ENCODE measurements around the gene SPACA7. TPM values are rescaled to one million over a fixed set of nuclear protein-coding genes. Genes with fewer than 3 reads are reported as not detected.

Gene SPACA7
- total RNA-seq, 1 experiment from 2014 or later, result not detected

DNA sequence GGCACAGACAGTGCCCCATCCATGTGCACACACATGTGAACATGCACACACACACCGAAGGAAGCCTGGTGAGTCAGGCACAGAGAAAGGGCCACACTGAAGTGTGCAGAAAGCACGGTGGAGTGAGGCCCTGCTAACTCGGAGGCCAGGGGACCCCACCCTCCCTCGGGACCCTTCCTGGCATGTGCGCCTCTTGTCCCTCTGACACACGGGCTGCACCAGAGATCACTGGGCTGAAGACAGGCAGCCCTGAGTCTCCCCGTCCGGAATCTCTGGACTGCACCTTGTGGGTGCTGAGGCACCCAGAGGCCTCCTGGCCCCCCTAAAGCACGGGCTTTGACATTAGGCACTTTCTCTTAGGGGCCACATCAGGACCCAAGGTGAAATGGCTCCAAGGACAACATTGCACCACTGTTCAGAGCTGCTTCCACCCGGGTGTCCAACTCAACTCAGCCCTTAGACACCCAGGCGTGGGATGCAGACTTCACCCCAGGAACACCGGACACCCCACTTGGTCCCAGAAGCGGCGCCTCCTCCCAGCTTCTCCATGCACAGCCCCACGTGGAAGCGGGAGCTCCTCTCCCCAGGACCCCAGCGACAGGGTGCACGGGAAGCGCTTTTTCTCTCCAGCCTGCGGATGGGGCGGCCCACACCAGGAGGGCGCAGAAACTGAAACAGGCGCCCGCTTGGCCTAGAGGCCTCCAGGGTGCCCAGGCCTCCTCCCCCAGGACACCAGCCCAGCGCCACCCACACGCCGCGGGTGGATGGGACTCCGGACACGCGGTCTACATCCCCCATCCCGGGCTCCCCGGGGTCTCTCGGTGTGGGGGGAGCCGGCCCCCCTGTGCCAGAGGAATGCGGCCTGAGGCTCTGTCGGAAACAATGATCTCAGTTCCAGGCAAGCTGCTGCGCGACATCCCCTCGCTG lies 90.2 kb downstream of the SPACA7 start:
- Histone ChIP-seq H3F3A (ENCODE audit: low read length, unreplicated experiment) (no peaks in the 10 kb centered on the region), H3K79me2 (ENCODE audit: low read length) (no peaks in the 10 kb centered on the region), H3K27me3 (ENCODE audit: low read length) (no peaks in the 10 kb centered on the region), H3K4me3 (ENCODE audit: low read length) (no peak overlapping the region), H3K9me2 (replicated peaks; ENCODE audit: low read length) (no peaks in the 10 kb centered on the region), H3K9ac (ENCODE audit: low read length) (no peak overlapping the region), H3K27ac (ENCODE audit: low read length) (no peak overlapping the region), H2AFZ (ENCODE audit: low read length) (no peak overlapping the region), H4K20me1 (ENCODE audit: low read length) (no peaks in the 10 kb centered on the region), H3K36me3 (ENCODE audit: low read depth, low read length) (no peaks in the 10 kb centered on the region), H3K4me1 (ENCODE audit: insufficient read depth, low read length) (no peaks in the 10 kb centered on the region), H3K4me2 (ENCODE audit: low read length) (no peak overlapping the region), H3K9me3 (ENCODE audit: low read length) (no peaks in the 10 kb centered on the region)
- ChIA-PET CTCF (no interaction called here), POLR2A (ENCODE audit: unreplicated experiment) (no interaction called here)
- no TSS peak for BruUV-seq (replicated peaks)
- ATAC-seq, result no peak
- intact Hi-C loops (cut with micrococcal nuclease), result no loop called here
- TF ChIP-seq EZH2 (IDR thresholded peaks at IDR 0.05; ENCODE audit: low read length, unreplicated experiment), result no peak
- TF ChIP-seq EZH2phosphoT487 (IDR thresholded peaks at IDR 0.05; ENCODE audit: borderline replicate concordance, low read length), result no peak
- TF ChIP-seq, protein P1, sequence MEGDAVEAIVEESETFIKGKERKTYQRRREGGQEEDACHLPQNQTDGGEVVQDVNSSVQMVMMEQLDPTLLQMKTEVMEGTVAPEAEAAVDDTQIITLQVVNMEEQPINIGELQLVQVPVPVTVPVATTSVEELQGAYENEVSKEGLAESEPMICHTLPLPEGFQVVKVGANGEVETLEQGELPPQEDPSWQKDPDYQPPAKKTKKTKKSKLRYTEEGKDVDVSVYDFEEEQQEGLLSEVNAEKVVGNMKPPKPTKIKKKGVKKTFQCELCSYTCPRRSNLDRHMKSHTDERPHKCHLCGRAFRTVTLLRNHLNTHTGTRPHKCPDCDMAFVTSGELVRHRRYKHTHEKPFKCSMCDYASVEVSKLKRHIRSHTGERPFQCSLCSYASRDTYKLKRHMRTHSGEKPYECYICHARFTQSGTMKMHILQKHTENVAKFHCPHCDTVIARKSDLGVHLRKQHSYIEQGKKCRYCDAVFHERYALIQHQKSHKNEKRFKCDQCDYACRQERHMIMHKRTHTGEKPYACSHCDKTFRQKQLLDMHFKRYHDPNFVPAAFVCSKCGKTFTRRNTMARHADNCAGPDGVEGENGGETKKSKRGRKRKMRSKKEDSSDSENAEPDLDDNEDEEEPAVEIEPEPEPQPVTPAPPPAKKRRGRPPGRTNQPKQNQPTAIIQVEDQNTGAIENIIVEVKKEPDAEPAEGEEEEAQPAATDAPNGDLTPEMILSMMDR (conservative IDR thresholded peaks at IDR 0.05; ENCODE audit: low read depth, low read length), result no peak
- no peak for DNase-seq

DNA sequence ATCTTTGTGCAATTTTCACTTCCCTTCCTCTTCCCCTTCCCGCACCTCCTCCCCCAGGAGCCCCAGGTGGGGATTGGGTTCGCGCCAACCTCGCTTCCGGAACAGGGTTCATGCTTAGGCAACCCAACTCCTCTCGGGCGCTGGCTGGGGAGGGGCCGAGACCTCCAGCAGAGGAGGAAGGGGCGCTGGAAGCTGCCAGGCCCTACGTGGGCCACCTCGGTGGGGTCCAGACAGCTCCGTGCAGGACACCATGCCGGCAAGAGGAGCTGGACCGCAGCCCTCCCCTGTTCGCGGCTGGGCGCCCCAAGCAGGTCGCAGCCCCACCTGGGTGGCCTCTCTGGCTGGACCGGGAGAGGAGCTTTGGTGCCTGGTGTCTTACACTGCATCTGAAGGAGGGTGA lies 91.1 kb downstream of the SPACA7 start:
- H3K9ac ChIP-seq (ENCODE audit: low read length), result no peak overlapping the region
- POLR2A ChIA-PET (ENCODE audit: unreplicated experiment), result no interaction called here
- intact Hi-C loops (cut with micrococcal nuclease), result no loop called here
- no peak overlapping the region for H3K4me3 ChIP-seq (ENCODE audit: low read length)
- no peaks in the 10 kb centered on the region for H3F3A ChIP-seq (ENCODE audit: low read length, unreplicated experiment)
- H2AFZ ChIP-seq (ENCODE audit: low read length), result no peak overlapping the region
- no peaks in the 10 kb centered on the region for H3K4me1 ChIP-seq (ENCODE audit: insufficient read depth, low read length)
- CTCF ChIA-PET, result no interaction called here
- BruUV-seq (replicated peaks), result no TSS peak
- H3K27ac ChIP-seq (ENCODE audit: low read length), result no peak overlapping the region
- ATAC-seq (no peak), DNase-seq (no peak)
- no peaks in the 10 kb centered on the region for H3K79me2 ChIP-seq (ENCODE audit: low read length)
- H4K20me1 ChIP-seq (ENCODE audit: low read length), result no peaks in the 10 kb centered on the region
- H3K27me3 ChIP-seq (ENCODE audit: low read length), result no peaks in the 10 kb centered on the region
- H3K9me3 ChIP-seq (ENCODE audit: low read length), result no peaks in the 10 kb centered on the region
- no peaks in the 10 kb centered on the region for H3K36me3 ChIP-seq (ENCODE audit: low read depth, low read length)
- TF ChIP-seq EZH2 (IDR thresholded peaks at IDR 0.05; ENCODE audit: low read length, unreplicated experiment) (no peak), EZH2phosphoT487 (IDR thresholded peaks at IDR 0.05; ENCODE audit: borderline replicate concordance, low read length) (no peak)
- TF ChIP-seq, protein P1 (conservative IDR thresholded peaks at IDR 0.05; ENCODE audit: low read depth, low read length), result no peak
- H3K4me2 ChIP-seq (ENCODE audit: low read length), result no peak overlapping the region
- H3K9me2 ChIP-seq (replicated peaks; ENCODE audit: low read length), result no peaks in the 10 kb centered on the region

DNA sequence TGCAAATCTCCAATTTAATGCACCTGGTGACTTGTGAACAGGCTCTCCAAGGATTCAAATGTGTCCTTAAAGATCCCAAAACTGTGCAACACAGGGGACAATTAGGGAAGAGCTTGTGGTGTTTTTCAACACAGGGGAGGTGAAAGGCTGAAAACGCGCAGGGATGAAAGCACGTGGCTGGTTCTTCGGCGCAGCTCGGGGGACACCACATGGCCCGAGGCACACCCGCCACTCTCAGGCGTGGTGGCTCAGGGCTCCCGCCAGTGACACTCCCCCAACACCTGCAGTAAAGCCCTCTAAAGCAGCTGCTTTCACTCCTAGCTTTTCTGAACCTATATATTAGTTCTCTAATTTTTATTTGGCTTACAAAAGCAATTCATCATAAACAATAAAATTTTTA lies 91.9 kb downstream of the SPACA7 start:
- Histone ChIP-seq H3K9ac (ENCODE audit: low read length) (no peak overlapping the region), H3K79me2 (ENCODE audit: low read length) (no peaks in the 10 kb centered on the region), H3K4me3 (ENCODE audit: low read length) (no peak overlapping the region), H2AFZ (ENCODE audit: low read length) (no peak overlapping the region), H3K9me3 (ENCODE audit: low read length) (no peaks in the 10 kb centered on the region), H3K4me2 (ENCODE audit: low read length) (no peak overlapping the region), H3F3A (ENCODE audit: low read length, unreplicated experiment) (no peaks in the 10 kb centered on the region), H4K20me1 (ENCODE audit: low read length) (no peaks in the 10 kb centered on the region), H3K27ac (ENCODE audit: low read length) (no peak overlapping the region), H3K27me3 (ENCODE audit: low read length) (no peaks in the 10 kb centered on the region), H3K9me2 (replicated peaks; ENCODE audit: low read length) (no peaks in the 10 kb centered on the region), H3K36me3 (ENCODE audit: low read depth, low read length) (no peaks in the 10 kb centered on the region), H3K4me1 (ENCODE audit: insufficient read depth, low read length) (no peaks in the 10 kb centered on the region)
- intact Hi-C loops (cut with micrococcal nuclease), result no loop called here
- POLR2A ChIA-PET (ENCODE audit: unreplicated experiment), result no interaction called here
- no TSS peak for BruUV-seq (replicated peaks)
- no peak for TF ChIP-seq EZH2 (IDR thresholded peaks at IDR 0.05; ENCODE audit: low read length, unreplicated experiment)
- no peak for TF ChIP-seq EZH2phosphoT487 (IDR thresholded peaks at IDR 0.05; ENCODE audit: borderline replicate concordance, low read length)
- TF ChIP-seq, protein P1 (conservative IDR thresholded peaks at IDR 0.05; ENCODE audit: low read depth, low read length), result no peak
- DNase-seq, result no peak
- ATAC-seq, result no peak
- CTCF ChIA-PET, result no interaction called here
